GM18858 (cell line): ENCODE data around the gene CHMP3.

Experiments used
- ATAC-seq: cut with Tn5 transposase; IDR thresholded peaks from one replicate; pipeline ENCODE4 v1.9.1; 2021; ENCODE audit not compliant: unreplicated experiment

Gene CHMP3

DNA sequence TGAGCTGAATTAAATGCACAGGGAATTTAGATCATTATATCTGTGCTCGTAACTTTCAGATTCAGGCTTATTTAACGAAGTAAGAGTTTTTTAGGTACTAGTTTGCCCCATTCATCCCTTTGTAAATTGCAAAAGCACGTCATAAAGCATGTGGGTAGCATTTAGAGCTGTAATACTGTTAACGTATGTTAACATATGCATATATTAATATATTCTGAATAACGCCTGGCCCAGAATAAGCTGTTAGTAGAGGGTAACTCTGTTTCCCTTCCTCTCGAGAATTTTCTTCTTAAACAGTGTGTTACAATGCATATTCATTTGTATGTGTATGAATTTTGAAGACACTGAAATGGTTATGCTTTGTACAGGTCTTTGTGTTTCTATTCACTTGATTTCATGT is 91.6 kb downstream of the CHMP3 start:
- no peak for ATAC-seq

DNA sequence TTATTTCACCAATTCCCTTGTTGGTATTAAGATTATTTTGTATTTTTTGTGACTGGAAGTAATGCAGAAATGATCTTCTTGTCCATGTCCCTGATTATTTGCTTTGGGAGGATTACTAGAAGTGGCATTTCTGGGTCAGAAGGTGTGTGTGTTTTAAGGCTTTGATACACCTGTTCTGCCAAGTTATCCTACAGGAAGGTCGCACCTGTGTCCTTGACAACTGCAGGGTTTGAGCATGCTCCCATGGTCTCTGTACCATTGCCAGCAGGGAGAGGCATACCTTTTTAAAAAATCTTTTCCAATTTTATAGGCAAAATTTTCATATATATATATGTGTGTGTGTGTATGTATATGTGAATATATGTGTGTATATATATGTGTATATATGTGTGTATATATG is 92.4 kb downstream of the CHMP3 start:
- ATAC-seq, result no peak

GRCh38 chr2:86468162-86469033 is 94.8 kb downstream of the CHMP3 start:
- ATAC-seq, result no peak

GRCh38 chr2:86466306-86466705 is 96.9 kb downstream of the CHMP3 start:
- ATAC-seq, result no peak

DNA sequence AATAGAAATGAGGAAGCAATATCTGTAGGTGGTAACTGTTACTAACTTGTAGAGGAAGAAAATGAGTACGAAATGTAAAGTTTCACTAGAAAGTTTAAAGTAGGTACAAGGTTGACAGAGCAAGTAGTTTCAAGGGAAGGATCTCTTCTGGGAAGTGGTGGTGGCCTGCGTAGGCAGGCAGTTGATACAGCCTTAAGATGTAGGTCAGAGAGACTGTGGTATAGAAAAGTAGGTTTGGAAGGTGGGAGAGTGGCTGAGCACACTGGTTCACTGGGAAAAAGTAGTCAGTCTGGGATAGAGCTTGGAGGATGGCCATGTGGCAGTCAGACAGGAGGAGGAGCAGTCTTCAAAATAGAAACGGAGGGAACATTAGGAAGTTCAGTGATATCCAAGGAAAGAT is 98.6 kb downstream of the CHMP3 start:
- no peak for ATAC-seq

DNA sequence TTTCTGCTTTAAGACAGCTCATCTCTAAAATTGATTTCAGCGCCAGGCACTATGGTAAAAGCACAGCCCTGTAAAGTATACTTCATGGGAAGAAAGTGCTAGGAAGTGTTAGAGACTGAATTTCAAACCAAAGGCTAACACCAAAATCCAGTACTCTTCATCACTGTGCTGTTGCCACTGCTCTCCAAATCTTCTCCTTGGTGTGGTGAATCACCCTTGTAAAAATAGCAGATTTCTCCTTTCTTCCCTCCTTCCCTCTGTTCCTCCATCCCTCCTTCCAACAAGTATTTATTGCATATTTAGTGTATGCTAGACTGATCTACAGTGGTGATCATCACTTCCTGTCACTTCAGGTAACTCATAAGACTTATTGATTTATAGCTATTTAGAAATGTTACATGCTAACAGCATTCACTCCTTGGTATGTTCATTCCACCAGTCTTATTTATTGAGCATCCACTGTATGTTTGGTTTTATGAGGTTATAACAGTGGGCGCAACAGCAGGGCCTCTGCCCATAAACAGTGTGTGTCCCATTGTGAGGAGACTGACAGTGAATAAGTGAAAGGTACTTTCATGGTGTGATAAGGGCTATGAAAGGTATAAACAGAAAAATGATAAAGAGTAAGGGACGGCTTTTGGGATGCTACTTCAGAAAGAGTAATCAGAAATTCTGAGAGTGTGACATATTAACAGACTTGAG is 102.0 kb downstream of the CHMP3 start:
- ATAC-seq, result no peak

DNA sequence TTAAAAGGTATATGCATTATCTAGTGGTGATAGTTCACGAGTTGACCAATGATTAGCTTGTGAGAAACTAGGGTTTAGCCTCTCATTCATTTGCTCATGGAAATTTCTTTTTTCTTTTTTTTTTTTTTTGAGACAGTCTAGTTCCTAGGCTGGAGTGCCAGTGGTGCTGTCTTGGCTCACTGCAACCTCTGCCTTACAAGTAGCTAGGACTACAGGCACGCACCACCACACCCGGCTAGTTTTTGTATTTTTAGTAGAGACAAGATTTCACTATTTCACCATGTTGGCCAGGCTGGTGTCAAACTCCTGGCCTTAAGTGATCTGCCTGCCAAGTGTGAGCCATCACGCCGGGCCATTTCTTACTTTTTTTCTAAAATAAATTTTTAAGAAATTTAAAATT is 108.1 kb downstream of the CHMP3 start:
- no peak for ATAC-seq

DNA sequence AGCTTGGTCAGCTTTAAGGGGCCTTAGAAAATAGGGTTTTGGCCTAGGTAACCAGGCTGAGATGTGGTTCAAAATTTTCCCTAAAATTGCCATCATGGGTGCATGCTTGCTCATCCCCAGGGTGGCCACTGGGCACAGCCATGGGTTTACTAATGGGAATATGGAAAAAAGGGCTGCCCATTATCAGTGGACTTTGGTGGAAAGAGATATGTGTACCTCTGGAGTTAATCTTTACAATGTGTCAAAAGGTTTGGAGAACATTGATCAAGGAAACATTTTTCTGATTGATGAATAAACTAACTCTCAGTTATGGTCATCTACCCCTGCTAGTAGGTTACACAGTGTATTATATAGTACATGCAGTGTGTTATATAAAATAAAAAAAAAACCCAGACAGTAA is 109.0 kb downstream of the CHMP3 start:
- ATAC-seq, result no peak

- no peak for ATAC-seq
Observed at GRCh38 chr2:86453836-86454235, 109.4 kb downstream of the CHMP3 start.
